HG02588 (cell line): ENCODE measurements around the gene NCOA7.
"Not testable (repeated sequence)": the region's sequence is repeated elsewhere in the genome, so short reads cannot be mapped to it uniquely, and the experiment has no call there.

ENCODE experiments used
- ATAC-seq: cut with Tn5 transposase; IDR thresholded peaks from one replicate; pipeline ENCODE4 v1.9.1; 2021; ENCODE audit warnings: mild to moderate bottlenecking, moderate library complexity; ENCODE audit not compliant: unreplicated experiment

The NCOA7 gene

GRCh38 chr6:125791151-125791819 lies 525 bp downstream of the NCOA7 start:
- peak; percentile 22 for ATAC-seq

- no peak for ATAC-seq
These were observed 1.0 kb downstream of the NCOA7 start for GRCh38 chr6:125791820-125792165.

GRCh38 chr6:125792172-125792571 lies 1.4 kb downstream of the NCOA7 start:
- no peak for ATAC-seq

GRCh38 chr6:125792680-125793079 lies 1.9 kb downstream of the NCOA7 start:
- no peak for ATAC-seq

GRCh38 chr6:125793280-125793679 lies 2.5 kb downstream of the NCOA7 start:
- no peak for ATAC-seq

DNA sequence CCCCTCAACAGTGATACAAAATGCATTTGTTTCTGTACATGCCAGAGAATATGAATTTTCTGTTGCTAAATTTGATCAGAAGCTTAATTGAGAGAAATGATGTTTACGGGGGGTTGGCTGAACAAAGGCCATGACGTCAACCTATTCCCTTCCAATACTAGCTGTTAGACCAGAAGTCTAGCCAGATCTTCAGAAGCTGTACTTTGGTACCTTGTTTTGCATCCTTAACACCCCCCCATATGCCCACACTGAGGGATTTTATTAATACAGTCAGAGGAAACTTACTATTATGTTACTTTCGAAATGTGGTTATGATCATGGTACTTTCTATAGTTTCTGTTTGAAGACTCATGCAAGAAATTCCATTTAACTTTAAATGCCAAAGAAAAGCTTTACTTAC lies 3.1 kb downstream of the NCOA7 start:
- ATAC-seq = peak; percentile 26

DNA sequence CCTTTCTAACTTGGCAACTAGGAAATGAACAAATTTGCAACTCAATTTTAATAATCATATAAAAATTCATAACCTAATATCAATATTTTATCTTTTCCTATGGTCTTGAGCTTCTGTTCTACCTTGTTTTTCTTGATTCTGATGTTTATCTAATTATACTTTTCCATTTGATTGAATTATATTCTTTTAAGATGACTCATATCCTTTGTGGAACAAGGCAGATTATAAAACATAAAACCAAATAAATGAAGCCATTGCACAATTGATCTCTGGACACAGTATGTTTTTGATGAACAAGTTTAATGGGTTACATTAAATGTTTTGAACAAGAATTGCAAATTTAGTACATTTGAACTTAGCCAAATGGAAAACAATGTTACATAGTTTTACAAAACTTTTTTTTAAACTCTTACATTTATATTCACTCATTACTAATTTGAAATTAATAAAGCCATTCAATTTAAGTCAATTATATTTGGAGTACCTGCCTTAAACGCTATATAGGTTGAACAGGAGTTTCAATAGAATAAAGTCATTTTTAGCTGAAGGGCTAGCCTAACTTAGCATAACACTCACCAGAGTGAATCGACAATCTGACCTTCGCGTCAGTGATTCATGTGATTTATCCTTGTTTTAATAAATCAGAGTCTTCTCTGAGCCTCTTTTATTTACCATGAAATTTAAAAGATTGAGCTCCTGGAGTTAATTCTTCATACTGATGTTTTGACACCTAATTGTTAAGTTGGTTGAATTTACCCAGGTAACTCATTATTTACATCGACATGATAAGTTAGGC lies 3.8 kb downstream of the NCOA7 start:
- ATAC-seq = no peak

DNA sequence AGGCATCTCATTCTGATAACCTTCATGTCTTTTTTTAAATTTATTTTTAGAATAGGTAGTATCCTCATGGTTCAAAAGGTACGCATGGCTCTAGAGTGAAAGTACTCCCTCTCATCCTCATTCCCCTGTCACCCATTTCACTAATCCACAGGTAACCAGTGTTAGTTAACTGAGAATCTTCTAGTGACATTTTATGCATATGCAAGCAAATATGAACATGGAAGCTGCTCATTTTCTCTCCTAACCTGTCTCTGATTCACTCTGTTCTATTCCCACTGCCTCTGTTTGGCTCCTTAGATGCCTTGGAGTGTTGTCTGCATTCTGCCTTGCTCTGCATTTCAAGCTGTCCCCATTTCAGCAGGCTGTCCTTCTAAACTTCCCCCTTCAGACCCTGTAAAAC lies 4.5 kb downstream of the NCOA7 start:
- ATAC-seq = no peak

GRCh38 chr6:125797120-125797885 lies 6.5 kb downstream of the NCOA7 start:
- no peak for ATAC-seq

DNA sequence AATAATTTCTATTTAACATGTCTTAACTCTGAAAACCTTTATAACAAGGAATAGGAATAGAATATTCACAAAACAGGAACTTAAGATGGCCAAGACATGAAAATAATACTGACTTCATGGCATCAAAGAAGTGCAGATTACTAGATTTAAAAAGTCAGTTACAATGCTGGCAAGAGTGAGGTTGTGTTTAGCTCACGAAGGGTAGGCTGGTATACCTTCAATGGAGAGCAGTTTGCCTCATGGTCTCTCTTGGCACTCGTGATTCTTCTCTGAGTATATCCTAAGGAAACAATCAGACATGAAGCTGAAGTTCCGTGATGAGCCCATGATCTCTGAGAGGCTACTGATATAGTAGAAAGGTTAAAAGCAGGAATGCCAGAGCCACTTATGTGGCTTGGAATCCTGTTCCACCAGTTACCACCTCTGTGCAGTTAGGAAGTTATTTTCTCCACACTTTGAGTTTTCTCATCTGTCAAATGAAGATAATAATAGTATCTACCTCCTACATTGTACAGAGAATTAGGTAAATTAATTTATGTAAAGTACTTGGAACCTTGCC lies 7.2 kb downstream of the NCOA7 start:
- ATAC-seq = no peak

GRCh38 chr6:125798734-125799508 lies 8.2 kb downstream of the NCOA7 start:
- ATAC-seq = peak; percentile 77

DNA sequence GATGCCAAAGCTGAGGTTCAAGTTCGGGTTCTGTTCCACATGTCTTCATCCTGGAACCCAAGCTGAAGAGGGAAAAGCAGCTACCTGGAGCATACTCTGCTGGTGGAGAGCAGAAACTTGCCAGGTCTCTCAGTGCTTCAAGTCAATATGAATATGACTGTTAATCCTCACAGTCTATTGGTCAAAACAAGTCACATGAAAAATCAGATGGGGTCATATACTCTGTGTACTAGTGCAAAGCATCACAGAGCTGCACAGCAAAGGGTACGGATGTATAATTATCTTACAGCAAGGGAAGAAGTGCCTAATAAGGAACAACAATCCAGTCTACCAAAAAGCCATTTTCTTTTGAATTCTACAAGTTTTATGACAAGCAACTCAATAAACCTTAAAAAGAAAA lies 11.6 kb downstream of the NCOA7 start:
- no peak for ATAC-seq

- ATAC-seq = no peak
These were observed 12.2 kb downstream of the NCOA7 start for GRCh38 chr6:125802943-125803377.

DNA sequence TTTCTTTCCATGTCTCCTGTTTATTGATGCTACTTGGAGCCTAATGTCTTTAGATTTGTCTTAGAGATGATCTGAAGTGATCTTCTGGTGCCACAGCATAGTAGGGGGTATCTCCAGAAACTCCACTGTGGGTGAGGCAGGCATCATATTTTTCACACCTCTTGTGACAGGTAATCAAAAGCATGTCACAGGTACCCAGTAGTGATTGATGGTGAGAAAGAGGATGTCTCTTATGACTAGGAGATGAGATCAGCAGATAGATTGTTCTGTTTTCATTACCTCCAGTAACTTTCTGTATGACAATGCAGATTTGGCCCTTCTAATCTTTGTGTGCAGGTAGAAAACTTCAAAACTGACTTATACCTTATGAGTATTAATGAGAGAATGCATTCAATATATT lies 13.5 kb downstream of the NCOA7 start:
- peak; percentile 43 for ATAC-seq

- ATAC-seq = not testable (repeated sequence)
These were observed 14.2 kb downstream of the NCOA7 start for GRCh38 chr6:125804866-125805425.

DNA sequence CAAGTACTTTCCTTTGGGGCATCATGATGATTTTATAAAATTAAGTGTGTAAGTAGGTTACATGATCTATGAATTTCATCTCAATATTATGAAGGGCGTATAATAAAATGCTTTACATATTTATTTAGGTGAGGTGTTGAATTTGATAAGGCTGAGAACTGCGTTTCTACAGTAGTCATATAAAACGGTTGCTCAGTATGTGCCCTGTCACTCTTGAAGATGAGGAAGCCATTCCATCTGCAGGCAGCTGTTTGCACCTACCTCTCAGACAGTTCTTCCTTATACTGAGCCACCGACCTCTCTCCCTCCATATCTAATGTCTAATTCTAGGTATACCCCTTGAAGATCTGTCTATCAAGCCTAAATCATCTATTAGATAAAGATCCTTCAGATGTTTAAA lies 16.1 kb downstream of the NCOA7 start:
- ATAC-seq = no peak

DNA sequence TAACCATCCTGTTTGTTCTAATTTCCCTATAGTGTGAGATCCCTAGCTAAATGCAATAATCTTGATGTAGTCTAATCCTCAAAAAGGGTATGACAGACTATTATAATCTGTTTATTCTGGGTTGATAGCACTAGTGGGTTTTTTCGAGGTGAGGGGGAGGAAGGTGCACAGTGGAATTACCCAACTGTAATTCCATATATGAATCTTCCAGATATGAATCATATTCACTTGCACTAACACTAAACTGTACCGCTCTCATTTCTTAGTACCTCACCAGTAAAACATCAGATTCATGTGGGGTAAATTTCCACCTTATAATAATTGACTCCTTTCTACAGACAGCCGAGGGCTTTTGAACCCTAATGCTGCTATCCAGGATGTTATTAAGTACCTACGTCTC lies 16.5 kb downstream of the NCOA7 start:
- ATAC-seq = peak; percentile 44

DNA sequence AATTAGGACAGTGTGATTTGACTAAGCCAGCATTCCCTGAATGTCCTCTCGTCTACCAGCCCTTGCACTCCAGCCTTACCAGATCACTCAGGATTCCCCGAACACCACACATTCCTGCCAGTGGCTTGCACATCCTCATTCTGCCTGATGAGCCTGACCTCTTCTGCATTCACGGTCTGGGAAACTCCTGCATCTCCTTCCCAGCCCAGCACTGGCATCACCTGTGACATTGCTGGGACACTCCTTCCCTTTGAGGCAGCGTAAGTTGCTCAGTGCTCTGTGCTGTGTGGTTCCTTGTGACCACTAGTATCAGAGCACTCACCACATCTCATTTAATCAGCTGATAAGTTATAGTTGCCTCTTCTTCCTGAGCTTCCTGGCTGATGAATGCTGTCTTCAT lies 17.3 kb downstream of the NCOA7 start:
- ATAC-seq = no peak

DNA sequence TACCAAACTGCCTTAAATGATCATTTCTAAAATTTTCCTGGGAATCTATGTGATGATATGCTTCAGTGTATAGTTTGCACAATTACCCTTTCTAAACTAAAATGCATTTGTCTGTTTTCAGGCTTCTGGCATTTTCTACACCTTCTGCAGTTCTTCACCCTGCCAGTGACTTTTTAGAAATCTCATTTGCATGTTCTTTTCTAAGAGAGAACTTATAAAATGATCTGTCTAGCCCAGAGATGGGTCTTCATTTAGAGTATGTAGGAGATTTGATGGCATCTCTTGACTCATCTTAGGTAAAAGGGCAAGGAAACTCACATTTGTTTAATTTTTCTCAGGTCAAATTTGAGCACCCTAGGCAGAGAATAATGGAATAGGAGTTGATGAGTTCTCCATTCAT lies 17.8 kb downstream of the NCOA7 start:
- no peak for ATAC-seq

- no peak for ATAC-seq
These were observed 18.9 kb downstream of the NCOA7 start for GRCh38 chr6:125809570-125810170.
